Nasal cavity respiratory epithelium epithelial cell of viscerocranial mucosa (primary cell): ENCODE results near the gene BTBD7. TPM values are rescaled to one million over a fixed set of nuclear protein-coding genes. Genes with fewer than 3 reads are reported as not detected.

ENCODE experiments used
- total RNA-seq: library from RNA; depleted of rRNA; stranded (reverse); fragments of >200 nt; gene quantifications from 2 replicates; pipeline ENCODE4 v1.2.3, GENCODE V29; 2014

The BTBD7 gene, protein sequence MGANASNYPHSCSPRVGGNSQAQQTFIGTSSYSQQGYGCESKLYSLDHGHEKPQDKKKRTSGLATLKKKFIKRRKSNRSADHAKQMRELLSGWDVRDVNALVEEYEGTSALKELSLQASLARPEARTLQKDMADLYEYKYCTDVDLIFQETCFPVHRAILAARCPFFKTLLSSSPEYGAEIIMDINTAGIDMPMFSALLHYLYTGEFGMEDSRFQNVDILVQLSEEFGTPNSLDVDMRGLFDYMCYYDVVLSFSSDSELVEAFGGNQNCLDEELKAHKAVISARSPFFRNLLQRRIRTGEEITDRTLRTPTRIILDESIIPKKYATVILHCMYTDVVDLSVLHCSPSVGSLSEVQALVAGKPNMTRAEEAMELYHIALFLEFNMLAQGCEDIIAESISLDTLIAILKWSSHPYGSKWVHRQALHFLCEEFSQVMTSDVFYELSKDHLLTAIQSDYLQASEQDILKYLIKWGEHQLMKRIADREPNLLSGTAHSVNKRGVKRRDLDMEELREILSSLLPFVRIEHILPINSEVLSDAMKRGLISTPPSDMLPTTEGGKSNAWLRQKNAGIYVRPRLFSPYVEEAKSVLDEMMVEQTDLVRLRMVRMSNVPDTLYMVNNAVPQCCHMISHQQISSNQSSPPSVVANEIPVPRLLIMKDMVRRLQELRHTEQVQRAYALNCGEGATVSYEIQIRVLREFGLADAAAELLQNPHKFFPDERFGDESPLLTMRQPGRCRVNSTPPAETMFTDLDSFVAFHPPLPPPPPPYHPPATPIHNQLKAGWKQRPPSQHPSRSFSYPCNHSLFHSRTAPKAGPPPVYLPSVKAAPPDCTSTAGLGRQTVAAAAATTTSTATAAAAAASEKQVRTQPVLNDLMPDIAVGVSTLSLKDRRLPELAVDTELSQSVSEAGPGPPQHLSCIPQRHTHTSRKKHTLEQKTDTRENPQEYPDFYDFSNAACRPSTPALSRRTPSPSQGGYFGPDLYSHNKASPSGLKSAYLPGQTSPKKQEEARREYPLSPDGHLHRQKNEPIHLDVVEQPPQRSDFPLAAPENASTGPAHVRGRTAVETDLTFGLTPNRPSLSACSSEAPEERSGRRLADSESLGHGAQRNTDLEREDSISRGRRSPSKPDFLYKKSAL
- 30.4 and 32.1 TPM in 2 replicates for total RNA-seq

DNA sequence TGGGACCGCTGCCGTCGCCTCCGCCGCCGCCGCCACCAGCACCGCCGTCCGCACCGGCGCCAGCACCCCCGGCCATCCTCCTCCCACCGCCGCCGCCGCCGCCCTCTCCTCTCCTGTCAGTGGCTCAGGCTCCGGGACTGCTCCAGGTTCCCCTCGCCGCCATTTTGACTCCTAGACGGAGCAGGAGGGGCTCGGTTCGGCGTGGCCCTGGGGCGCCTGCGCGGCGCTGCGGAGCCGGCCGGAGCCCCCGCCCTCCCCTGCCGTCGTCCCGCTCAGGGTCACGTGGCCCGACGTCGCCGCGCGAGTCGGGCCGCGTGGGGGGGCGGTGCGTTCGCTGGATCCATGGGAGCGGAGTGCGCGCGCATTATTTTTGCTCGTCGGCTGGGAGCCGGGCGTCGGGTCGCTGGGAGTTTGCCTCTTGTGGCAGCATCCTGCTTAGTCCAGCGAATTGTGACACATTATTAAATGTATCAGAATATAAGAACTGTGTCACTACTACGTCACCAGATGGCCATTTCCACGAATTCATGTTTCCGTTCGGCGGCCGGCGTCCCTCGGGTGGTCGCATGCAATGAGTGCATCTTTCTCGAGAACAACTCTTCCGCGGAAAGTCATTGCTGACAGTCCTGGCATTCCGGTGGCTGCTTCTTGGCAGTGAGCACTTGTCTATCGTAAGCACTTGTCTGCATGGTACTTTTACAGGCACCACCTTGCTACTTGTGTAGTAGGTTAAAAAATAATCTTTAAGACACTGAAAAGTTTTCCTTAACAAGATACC is at the start of gene BTBD7:
Gene BTBD7 (minus strand): TSS at position 184 of the 778 bp plus-strand sequence. CDS start 36,985 bp downstream, outside the sequence.

DNA sequence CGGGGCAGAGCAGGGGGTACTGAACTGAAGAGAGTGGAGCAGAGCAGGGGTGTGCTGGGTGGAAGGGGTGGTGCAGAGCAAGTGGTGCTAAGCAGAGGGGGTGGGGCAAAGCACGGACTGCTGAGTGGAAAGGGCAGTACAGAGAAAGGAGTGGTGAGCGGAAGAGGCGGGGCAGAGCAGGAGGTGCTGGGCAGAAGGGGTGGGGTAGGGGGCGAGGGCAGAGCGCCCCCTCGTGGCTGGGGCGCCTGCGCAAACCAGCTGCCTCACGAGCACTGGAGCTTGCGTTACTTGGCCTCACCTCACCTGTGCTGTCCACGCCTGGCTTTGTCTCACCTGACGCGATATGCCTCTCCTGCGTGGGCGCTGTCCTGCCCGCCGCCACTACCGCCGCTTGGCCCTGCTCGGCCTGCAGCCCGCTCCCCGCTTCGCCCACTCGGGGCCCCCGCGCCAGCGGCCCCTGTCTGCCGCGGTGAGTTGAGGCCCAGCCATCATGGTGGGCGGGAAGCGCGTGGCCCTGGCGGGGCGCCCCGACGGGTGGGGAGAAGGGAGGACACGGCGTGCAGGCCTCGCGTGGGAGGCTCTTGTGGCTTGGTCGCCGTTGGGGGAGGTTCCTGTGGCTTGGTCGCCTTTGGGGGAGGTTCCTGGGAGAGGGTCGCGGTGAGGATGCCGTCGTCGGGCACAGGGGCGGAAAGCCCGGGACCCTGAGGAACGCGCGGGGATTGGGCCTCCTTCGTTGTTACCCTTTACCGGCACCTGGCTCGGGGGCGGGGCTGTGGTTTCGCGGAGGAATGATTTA is 14.3 kb upstream of the BTBD7 start, which contains the start of gene COX8C:
Gene COX8C (plus strand): TSS at position 257 of the 796 bp plus-strand sequence. CDS start 87 bp downstream, at position 344.

DNA sequence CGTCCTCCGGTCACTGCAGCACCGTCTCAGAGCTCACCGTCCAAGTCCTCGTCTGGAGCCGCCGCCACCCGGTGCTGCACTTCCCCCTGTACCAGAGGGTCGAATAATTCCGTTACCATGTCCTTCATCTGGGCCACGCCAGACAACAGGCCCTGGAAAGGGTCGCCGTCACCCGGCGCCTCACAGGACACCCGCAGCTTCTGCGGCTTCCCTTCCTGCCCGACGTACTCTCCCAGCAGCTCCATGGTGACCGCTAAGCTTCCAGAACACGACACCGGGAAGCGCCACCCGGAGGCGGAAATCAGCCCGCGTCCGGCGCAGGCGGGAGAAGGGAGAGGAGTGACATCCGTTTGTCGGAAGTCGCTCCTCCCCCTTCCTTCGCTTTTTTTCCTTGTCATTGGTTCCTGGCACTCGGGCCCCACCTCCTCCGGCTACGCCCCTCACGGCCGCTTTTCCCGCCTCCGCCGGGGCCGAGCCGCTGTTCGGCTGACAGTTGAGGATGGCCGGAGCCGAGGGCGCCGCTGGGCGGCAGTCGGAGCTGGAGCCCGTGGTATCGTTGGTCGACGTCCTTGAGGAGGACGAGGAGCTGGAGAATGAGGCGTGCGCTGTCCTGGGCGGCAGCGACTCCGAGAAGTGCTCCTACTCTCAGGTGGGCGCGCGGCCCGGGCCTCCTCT is 125.9 kb downstream of the BTBD7 start, which contains the start of the genes GON7 and UBR7:
Gene GON7 (minus strand): TSS at position 273 of the 675 bp plus-strand sequence. CDS start 28 bp downstream, at position 245.
Gene UBR7 (plus strand): TSS at position 464 of the 675 bp plus-strand sequence. CDS start 36 bp downstream, at position 500.

Other genes with a start within 250 kb of the BTBD7 start
- 30.1 and 35.2 TPM in 2 replicates for gene ITPK1, start 217.1 kb downstream of the BTBD7 start, total RNA-seq
- 20.2 and 21.6 TPM in 2 replicates for gene MOAP1, start 148.1 kb downstream of the BTBD7 start, total RNA-seq
- gene LYSET, start 147.7 kb downstream of the BTBD7 start, total RNA-seq = 14.0 and 15.4 TPM in 2 replicates
- gene GON7, start 126.0 kb downstream of the BTBD7 start, total RNA-seq = 8.0 and 8.2 TPM in 2 replicates
- 16.4 and 24.5 TPM in 2 replicates for gene UBR7, start 125.8 kb downstream of the BTBD7 start, total RNA-seq
- not detected in 2 replicates for gene COX8C, start 14.1 kb upstream of the BTBD7 start, total RNA-seq
- under 0.01 and 0.21 TPM in 2 replicates for gene UNC79, start 97.9 kb upstream of the BTBD7 start, total RNA-seq